GM12878 (cell line): ENCODE measurements around the gene RABL2A. TPM values are rescaled to one million over a fixed set of nuclear protein-coding genes. Genes with fewer than 3 reads are reported as not detected.

Experiments used
- GABPA ChIP-seq: IDR thresholded peaks from 2 replicates; pipeline ENCODE4 v1.6.1; 2014; ENCODE audit warnings: antibody characterized with exemption, low read depth, mild to moderate bottlenecking, inconsistent platforms
- MEF2A ChIP-seq: IDR thresholded peaks from 2 replicates; pipeline ENCODE4 v1.6.1; 2011; ENCODE audit warnings: low read depth, mild to moderate bottlenecking, low read length, moderate library complexity; ENCODE audit not compliant: insufficient read depth
- NR2C1 ChIP-seq: fragments of 450-650 bp; IDR thresholded peaks from 2 replicates; pipeline ENCODE4 v1.6.1; 2017; ENCODE audit warnings: antibody characterized with exemption, mild to moderate bottlenecking, moderate library complexity
- POLR2A ChIP-seq: IDR thresholded peaks from 2 replicates; pipeline ENCODE4 v1.6.1; 2011; ENCODE audit warnings: low read depth, mild to moderate bottlenecking, low read length
- RUNX3 ChIP-seq: IDR thresholded peaks from 2 replicates; pipeline ENCODE4 v1.6.1; 2012; ENCODE audit warnings: low read length, inconsistent platforms
- TBL1XR1 ChIP-seq: IDR thresholded peaks from 2 replicates; pipeline ENCODE4 v1.6.1; 2012; ENCODE audit warnings: low read depth, low read length, improper control_type of control experiment
- polyA plus RNA-seq, 11 experiments: library from polyadenylated mRNA; depleted of rRNA in 4 of 11; unstranded in 6 of 11; stranded (reverse) in 5 of 11; fragments of >200 nt; fragmentation: Nextera tagmentation in 4 of 11; fragmentation: Illumina TruSeq in 1 of 11; extraction: Ambion mirVana in 4 of 11; extraction: Trizol in 1 of 11; gene quantifications; 1 replicate in 1 of 11; 2 replicates in 10 of 11; pipeline versions ENCODE4 v1.2.1 to v1.2.3, GENCODE V29; 2011 to 2016; ENCODE audit warnings: inconsistent platforms in 2 of 11, missing spikeins in 2 of 11, low read depth in 1 of 11
- total RNA-seq, 4 experiments: library from RNA; depleted of rRNA in 3 of 4; stranded (reverse); fragments of >200 nt in 3 of 4; fragmentation: Illumina TruSeq in 1 of 4; extraction: Trizol in 1 of 4; gene quantifications; 2 replicates each; pipeline versions ENCODE4 v1.2.1 to v1.2.3, GENCODE V29; 2013 to 2021
- TF ChIP-seq, protein P1 (sequence below): fragments of 450-650 bp; IDR thresholded peaks from 2 replicates; pipeline ENCODE4 v1.6.1; 2017; ENCODE audit warnings: low read depth, mild to moderate bottlenecking, moderate library complexity
- TF ChIP-seq, protein P2 (sequence below): fragments of 450-650 bp; formaldehyde crosslinking; IDR thresholded peaks from 2 replicates; pipeline ENCODE4 v1.5.0; 2022; ENCODE audit warnings: mild to moderate bottlenecking, missing genetic modification characterization

Gene RABL2A
- total and polyA plus RNA-seq, 10 of the 15 experiments (the other 5 are each of a cell fraction or from before 2014, with no cell fraction given) = 0.87 to 17.9 (median 9.7) TPM

DNA sequence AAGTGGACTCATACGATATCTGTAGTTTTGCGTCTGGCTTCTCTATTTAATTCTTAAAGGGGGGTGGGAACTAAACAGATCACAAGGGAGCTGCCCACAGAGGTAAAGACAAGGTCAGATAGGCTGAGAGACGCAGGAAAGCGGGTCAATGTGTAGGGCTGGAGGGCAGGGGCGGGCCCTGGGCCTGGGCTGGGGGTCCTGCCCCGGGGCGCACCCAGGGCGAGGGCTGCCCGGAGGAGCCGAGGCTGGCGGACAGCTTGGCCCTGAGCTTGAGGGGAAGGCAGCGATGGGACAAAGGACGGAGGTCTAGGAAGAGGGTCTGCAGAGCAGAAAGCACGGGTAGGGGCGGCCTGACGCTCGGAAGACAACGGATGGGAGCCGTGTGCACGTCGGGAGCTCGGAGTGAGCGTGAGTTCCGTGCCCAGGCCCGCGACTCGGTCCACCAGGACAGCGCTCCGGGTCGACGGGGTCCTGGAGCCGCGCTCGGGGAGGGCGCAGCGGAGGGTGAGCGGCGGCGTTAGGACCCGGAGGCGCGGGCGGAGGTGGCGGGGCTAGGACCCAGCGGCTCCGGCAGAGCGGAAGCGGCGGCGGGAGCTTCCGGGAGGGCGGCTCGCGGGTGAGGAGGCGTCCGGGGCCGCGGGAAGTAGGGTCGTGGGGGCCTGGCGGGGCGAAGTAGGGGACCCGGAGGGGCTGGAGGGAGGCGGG lies 43.4 kb upstream of the RABL2A start (continued):
- TF ChIP-seq NR2C1 = peak; percentile 54; the same call in 1 of the 2 replicates
- TF ChIP-seq TBL1XR1 = peak; percentile 28; the same call in 1 of the 2 replicates
- 0 out of 2 replicates have a peak, but pooled peaks have one; percentile 21 for TF ChIP-seq MEF2A
- peak; percentile 41; the same call in 1 of the 2 replicates for TF ChIP-seq POLR2A
- peak; percentile 84 for TF ChIP-seq GABPA
- TF ChIP-seq, protein P1, sequence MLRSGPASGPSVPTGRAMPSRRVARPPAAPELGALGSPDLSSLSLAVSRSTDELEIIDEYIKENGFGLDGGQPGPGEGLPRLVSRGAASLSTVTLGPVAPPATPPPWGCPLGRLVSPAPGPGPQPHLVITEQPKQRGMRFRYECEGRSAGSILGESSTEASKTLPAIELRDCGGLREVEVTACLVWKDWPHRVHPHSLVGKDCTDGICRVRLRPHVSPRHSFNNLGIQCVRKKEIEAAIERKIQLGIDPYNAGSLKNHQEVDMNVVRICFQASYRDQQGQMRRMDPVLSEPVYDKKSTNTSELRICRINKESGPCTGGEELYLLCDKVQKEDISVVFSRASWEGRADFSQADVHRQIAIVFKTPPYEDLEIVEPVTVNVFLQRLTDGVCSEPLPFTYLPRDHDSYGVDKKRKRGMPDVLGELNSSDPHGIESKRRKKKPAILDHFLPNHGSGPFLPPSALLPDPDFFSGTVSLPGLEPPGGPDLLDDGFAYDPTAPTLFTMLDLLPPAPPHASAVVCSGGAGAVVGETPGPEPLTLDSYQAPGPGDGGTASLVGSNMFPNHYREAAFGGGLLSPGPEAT = peak; percentile 99
- 0 out of 2 replicates have a peak, but pooled peaks have one; percentile 11 for TF ChIP-seq RUNX3
- TF ChIP-seq, protein P2, sequence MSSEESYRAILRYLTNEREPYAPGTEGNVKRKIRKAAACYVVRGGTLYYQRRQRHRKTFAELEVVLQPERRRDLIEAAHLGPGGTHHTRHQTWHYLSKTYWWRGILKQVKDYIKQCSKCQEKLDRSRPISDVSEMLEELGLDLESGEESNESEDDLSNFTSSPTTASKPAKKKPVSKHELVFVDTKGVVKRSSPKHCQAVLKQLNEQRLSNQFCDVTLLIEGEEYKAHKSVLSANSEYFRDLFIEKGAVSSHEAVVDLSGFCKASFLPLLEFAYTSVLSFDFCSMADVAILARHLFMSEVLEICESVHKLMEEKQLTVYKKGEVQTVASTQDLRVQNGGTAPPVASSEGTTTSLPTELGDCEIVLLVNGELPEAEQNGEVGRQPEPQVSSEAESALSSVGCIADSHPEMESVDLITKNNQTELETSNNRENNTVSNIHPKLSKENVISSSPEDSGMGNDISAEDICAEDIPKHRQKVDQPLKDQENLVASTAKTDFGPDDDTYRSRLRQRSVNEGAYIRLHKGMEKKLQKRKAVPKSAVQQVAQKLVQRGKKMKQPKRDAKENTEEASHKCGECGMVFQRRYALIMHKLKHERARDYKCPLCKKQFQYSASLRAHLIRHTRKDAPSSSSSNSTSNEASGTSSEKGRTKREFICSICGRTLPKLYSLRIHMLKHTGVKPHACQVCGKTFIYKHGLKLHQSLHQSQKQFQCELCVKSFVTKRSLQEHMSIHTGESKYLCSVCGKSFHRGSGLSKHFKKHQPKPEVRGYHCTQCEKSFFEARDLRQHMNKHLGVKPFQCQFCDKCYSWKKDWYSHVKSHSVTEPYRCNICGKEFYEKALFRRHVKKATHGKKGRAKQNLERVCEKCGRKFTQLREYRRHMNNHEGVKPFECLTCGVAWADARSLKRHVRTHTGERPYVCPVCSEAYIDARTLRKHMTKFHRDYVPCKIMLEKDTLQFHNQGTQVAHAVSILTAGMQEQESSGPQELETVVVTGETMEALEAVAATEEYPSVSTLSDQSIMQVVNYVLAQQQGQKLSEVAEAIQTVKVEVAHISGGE = peak; percentile 55; the same call in 1 of the 2 replicates
